Measurements from ENCODE around the gene LEP.
A peak's percentile ranks its signal among the peaks of the same experiment; 100 is the strongest.

DNA sequence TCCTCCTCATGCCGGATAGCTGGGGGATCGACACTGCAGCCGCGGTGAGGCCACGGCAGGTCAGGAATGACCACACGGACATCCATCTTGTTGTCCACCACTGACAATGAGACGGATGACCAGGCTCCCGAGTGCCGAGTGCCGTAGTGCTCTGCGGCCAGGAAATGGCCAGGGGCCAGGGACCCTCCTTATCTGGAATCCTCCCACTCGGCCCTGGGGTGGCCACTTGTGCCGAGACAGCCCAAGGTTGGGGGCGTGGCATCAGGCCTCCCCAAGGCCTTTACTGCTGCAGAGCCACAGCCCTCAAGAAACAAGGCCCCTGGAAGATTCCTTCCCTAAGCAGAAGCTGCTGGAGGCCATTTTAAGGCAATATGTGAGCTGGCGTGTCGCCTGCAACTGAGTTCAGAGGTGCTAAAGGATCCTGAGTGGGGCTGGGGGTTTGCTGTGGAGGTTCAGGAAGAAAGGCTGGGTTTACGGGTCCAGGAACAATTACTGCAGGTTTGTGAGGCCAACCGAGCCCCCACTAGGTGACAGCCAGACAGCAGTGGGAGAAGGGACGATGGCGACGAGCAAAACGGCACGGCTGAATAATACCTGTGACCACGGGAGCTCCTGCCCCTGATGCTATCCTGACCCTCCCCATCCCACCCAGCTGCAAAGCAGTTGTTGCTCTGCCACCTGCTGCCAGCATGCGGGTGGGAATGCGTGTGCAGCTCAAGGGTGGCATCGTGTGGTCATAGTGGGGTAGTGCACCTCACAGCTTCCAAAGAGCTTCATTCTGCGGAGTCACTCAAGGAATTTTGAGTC is 31.6 kb upstream of the LEP start:
- TF ChIP-seq, protein P1, sequence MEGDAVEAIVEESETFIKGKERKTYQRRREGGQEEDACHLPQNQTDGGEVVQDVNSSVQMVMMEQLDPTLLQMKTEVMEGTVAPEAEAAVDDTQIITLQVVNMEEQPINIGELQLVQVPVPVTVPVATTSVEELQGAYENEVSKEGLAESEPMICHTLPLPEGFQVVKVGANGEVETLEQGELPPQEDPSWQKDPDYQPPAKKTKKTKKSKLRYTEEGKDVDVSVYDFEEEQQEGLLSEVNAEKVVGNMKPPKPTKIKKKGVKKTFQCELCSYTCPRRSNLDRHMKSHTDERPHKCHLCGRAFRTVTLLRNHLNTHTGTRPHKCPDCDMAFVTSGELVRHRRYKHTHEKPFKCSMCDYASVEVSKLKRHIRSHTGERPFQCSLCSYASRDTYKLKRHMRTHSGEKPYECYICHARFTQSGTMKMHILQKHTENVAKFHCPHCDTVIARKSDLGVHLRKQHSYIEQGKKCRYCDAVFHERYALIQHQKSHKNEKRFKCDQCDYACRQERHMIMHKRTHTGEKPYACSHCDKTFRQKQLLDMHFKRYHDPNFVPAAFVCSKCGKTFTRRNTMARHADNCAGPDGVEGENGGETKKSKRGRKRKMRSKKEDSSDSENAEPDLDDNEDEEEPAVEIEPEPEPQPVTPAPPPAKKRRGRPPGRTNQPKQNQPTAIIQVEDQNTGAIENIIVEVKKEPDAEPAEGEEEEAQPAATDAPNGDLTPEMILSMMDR (IDR thresholded peaks at IDR 0.05) = peak; percentile 99
- TF ChIP-seq POLR2AphosphoS5 (IDR thresholded peaks at IDR 0.05; ENCODE audit: low read depth, low read length) = no peak
- peak; percentile 100 for TF ChIP-seq SMC3 (IDR thresholded peaks at IDR 0.05; ENCODE audit: low read depth, low read length)
- TF ChIP-seq, protein P2, sequence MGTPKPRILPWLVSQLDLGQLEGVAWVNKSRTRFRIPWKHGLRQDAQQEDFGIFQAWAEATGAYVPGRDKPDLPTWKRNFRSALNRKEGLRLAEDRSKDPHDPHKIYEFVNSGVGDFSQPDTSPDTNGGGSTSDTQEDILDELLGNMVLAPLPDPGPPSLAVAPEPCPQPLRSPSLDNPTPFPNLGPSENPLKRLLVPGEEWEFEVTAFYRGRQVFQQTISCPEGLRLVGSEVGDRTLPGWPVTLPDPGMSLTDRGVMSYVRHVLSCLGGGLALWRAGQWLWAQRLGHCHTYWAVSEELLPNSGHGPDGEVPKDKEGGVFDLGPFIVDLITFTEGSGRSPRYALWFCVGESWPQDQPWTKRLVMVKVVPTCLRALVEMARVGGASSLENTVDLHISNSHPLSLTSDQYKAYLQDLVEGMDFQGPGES (IDR thresholded peaks at IDR 0.05; ENCODE audit: low read depth, low read length) = no peak
- TF ChIP-seq, protein P3, sequence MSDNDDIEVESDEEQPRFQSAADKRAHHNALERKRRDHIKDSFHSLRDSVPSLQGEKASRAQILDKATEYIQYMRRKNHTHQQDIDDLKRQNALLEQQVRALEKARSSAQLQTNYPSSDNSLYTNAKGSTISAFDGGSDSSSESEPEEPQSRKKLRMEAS (IDR thresholded peaks at IDR 0.05; ENCODE audit: low read depth) = peak; percentile 97
- TF ChIP-seq FOXJ3 (CRISPR knock-in tag; IDR thresholded peaks at IDR 0.05) = no peak
- TF ChIP-seq ELF1 (IDR thresholded peaks at IDR 0.05) = no peak

Measured in SK-N-SH (cell line).